IPS DF 4.7 (cell line): ENCODE results near the gene SHROOM2.

Experiments used
- DNase-seq: peaks from one replicate; pipeline ENCODE4 v3.0.0-alpha.2; 2013; ENCODE audit warnings: low spot score; ENCODE audit errors: extremely low read depth

The SHROOM2 gene

GRCh38 chrX:9897761-9898161, 111.5 kb downstream of the SHROOM2 start:
- no peak for DNase-seq

- no peak for DNase-seq
Observed at GRCh38 chrX:9899640-9900111, 113.4 kb downstream of the SHROOM2 start.

GRCh38 chrX:9902656-9903055, 116.4 kb downstream of the SHROOM2 start:
- no peak for DNase-seq

- DNase-seq, result no peak
Observed at GRCh38 chrX:9903146-9903545, 116.9 kb downstream of the SHROOM2 start.

GRCh38 chrX:9905288-9905687, 119.1 kb downstream of the SHROOM2 start:
- no peak for DNase-seq

GRCh38 chrX:9905721-9906120, 119.5 kb downstream of the SHROOM2 start:
- DNase-seq, result no peak

- DNase-seq, result no peak
Observed at GRCh38 chrX:9906919-9907318, 120.7 kb downstream of the SHROOM2 start.

GRCh38 chrX:9907645-9908387, 121.6 kb downstream of the SHROOM2 start:
- DNase-seq, result no peak

GRCh38 chrX:9909254-9909653, 123.0 kb downstream of the SHROOM2 start:
- no peak for DNase-seq

GRCh38 chrX:9911487-9911886, 125.3 kb downstream of the SHROOM2 start:
- no peak for DNase-seq

GRCh38 chrX:9912351-9913145, 126.3 kb downstream of the SHROOM2 start:
- DNase-seq, result no peak

- DNase-seq, result no peak
Observed at GRCh38 chrX:9913146-9913433, 126.9 kb downstream of the SHROOM2 start.

GRCh38 chrX:9917861-9918260, 131.6 kb downstream of the SHROOM2 start:
- no peak for DNase-seq

GRCh38 chrX:9919632-9920172, 133.5 kb downstream of the SHROOM2 start:
- DNase-seq, result no peak

GRCh38 chrX:9921407-9921806, 135.2 kb downstream of the SHROOM2 start:
- DNase-seq, result no peak

- no peak for DNase-seq
Observed at GRCh38 chrX:9923357-9923756, 137.1 kb downstream of the SHROOM2 start.

GRCh38 chrX:9926002-9926401, 139.8 kb downstream of the SHROOM2 start:
- no peak for DNase-seq

GRCh38 chrX:9927698-9928482, 141.7 kb downstream of the SHROOM2 start:
- DNase-seq, result peak; percentile 66

- no peak for DNase-seq
Observed at GRCh38 chrX:9935436-9935835, 149.2 kb downstream of the SHROOM2 start.

- DNase-seq, result no peak
Observed at GRCh38 chrX:9937761-9938160, 151.5 kb downstream of the SHROOM2 start.

GRCh38 chrX:9938516-9938915, 152.3 kb downstream of the SHROOM2 start:
- DNase-seq, result no peak

- DNase-seq, result no peak
Observed at GRCh38 chrX:9940421-9940820, 154.2 kb downstream of the SHROOM2 start.
